ENCODE measurements around the gene BCHE.

BCHE gene

DNA sequence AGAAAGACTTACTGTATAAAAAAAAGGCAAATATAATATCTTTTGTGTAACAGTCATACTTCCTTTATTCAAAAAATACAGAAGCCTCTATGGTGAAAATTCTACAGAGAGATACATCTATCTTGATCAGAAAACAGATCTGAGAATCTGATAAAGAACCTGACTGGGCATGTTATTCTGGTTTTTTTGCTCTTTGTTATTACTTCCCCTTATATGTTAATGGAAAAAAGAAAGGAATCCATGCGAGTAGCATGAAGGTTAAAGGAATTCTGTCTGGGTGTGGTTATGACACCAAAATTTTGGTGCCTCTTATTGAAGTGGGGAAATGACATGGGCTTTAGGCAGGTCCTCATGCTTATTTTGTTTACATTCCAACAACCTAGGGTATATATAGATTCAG is 81.7 kb downstream of the BCHE start:
- TF ChIP-seq, protein P1, sequence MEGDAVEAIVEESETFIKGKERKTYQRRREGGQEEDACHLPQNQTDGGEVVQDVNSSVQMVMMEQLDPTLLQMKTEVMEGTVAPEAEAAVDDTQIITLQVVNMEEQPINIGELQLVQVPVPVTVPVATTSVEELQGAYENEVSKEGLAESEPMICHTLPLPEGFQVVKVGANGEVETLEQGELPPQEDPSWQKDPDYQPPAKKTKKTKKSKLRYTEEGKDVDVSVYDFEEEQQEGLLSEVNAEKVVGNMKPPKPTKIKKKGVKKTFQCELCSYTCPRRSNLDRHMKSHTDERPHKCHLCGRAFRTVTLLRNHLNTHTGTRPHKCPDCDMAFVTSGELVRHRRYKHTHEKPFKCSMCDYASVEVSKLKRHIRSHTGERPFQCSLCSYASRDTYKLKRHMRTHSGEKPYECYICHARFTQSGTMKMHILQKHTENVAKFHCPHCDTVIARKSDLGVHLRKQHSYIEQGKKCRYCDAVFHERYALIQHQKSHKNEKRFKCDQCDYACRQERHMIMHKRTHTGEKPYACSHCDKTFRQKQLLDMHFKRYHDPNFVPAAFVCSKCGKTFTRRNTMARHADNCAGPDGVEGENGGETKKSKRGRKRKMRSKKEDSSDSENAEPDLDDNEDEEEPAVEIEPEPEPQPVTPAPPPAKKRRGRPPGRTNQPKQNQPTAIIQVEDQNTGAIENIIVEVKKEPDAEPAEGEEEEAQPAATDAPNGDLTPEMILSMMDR (IDR thresholded peaks at IDR 0.05; ENCODE audit: low read depth, low read length) = no peak
- H3K4me3 ChIP-seq (ENCODE audit: low read depth, low read length) = no peak overlapping the region

DNA sequence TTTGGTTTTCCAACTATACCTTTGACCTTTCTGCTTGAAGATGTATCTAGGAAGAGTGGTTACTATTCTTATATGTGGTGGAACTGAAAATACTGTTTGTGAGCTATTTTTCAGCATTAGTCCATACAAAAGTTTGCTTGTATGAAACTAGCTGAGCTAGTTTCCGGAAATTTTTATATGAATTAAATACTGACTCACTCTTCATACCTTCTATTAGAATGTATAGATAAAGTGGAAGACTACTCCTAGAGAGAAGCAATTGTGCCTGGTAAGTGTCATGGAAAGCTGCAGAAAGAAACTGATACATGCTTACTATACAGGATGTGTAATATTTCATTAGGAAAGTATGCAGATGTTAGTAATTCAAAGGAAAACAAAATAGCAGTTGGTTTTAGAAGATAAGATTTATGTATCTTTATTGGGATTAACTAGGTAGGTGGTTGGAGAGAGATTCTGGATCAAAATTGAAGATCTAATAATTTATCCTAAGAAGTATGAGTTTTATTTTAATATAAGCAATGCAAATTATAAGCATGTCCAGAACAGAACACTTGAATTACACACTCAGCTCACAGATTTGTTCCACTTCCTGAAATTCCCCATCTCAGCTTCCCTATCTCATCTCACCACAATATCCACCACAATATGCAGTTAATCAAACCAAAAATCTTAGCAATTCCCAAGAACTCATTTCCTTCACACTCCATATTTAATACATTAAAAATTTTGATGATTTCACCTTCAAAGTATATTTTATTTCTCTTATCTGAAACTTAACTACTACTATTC is 82.8 kb downstream of the BCHE start:
- no peak overlapping the region for H3K4me3 ChIP-seq (ENCODE audit: low read depth, low read length)
- TF ChIP-seq, protein P1 (IDR thresholded peaks at IDR 0.05; ENCODE audit: low read depth, low read length) = no peak

DNA sequence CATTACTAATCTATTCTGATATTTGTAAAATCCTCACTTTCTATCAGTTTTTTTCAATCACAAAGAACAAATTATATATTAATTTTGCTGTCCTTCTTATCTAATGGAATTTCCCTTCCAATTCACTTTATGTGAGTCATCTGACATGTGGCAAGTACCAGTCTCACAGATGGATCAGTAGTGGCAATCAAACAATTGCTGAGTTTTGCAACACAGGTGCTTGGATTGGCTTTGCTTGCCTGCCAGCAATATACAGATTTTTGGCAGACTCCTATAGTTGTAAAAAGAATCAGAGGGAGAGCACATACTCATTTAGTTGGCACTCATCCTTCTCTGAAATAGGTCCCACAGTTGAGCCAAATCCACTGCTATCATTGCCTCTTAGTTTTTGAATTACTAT is 83.7 kb downstream of the BCHE start:
- TF ChIP-seq, protein P1 (IDR thresholded peaks at IDR 0.05; ENCODE audit: low read depth, low read length) = no peak
- no peak overlapping the region for H3K4me3 ChIP-seq (ENCODE audit: low read depth, low read length)

DNA sequence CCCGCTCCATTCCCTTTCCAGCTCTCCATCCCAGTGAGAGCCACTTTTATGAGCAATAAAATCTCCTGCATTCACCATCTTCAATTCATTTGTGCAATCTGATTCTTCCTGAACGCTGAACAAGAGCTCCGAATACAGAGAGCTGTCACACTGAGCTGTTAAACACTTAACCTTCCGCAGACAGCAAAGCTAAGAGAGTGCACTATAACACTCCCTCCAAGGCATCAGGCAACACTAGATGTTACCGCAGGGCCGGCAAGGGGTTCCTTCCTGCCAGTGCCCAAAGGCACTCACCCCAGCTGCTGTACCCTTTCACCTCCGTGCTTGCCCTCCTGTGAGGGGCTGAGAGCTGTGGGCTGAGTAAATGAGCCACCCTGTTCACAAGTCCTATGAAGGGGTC is 85.6 kb downstream of the BCHE start:
- TF ChIP-seq, protein P1 (IDR thresholded peaks at IDR 0.05; ENCODE audit: low read depth, low read length) = no peak
- no peak overlapping the region for H3K4me3 ChIP-seq (ENCODE audit: low read depth, low read length)

DNA sequence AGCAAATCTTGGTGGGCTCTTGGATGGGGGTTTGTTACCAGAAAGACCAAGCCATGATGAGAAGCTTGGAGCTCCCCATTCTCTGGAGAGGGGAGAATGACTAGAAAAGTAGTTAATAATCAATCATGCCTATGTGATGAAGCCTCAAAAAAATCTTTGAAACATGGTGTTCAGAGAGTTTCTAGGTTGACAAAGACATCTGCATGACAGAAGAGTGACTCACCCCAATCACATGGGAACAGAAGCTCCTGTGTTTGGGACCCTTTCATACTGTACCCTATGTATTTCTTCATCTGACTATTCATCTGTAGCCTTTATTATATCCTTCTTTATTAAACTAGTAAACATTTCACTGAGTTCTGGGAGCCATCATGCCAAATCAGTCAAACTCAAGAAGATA is 87.4 kb downstream of the BCHE start:
- no peak overlapping the region for H3K4me3 ChIP-seq (ENCODE audit: low read depth, low read length)
- TF ChIP-seq, protein P1 (IDR thresholded peaks at IDR 0.05; ENCODE audit: low read depth, low read length) = no peak

DNA sequence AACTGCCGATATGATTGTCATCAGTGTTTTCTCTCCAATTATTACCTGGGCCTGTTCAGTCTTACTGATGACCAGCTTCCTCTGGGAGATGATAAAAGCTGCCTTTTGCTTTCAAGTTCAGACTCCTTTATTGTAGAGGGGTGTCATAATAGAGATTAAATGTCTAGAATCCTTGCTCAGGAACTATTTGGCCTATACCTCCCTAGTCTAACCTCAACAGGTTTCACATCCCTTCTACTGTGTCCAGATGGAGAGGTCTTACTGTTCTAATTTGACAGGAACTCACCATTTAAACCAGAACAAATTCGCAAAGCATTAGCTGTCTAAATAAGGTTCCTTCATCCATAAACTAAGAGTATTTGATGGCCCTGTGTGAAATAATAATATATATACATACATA is 88.0 kb downstream of the BCHE start:
- TF ChIP-seq, protein P1 (IDR thresholded peaks at IDR 0.05; ENCODE audit: low read depth, low read length) = no peak

DNA sequence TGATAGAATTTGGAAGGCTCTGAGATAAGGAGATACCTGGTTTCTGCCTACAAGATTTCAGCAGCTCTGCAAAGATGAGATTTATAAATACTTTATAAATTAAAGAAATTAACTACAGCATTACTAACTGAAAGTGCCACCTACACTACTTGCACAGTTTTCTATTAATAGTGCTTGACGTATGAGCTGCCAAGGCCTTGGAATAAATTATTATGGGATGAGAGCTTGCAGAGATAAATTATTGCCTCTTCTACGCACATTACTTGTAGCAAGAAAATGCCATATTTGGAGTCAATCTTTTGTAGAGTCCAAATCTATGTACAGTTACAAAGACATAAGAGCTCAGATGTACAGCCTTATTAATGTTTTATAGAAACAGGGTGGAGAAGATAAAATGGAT is 89.1 kb downstream of the BCHE start:
- no peak overlapping the region for H3K4me3 ChIP-seq (ENCODE audit: low read depth, low read length)
- TF ChIP-seq, protein P1 (IDR thresholded peaks at IDR 0.05; ENCODE audit: low read depth, low read length) = no peak

More for the DNA sequence above, 88.0 kb downstream of the BCHE start:
- H3K4me3 ChIP-seq (ENCODE audit: low read depth, low read length) = no peak overlapping the region
